ENCODE data around the gene NUS1.
"Not testable (repeated sequence)": the region's sequence is repeated elsewhere in the genome, so short reads cannot be mapped to it uniquely, and the experiment has no call there.

NUS1 gene

GRCh38 chr6:117718895-117719294 lies 43.6 kb downstream of the NUS1 start:
- no peak for DNase-seq

DNA sequence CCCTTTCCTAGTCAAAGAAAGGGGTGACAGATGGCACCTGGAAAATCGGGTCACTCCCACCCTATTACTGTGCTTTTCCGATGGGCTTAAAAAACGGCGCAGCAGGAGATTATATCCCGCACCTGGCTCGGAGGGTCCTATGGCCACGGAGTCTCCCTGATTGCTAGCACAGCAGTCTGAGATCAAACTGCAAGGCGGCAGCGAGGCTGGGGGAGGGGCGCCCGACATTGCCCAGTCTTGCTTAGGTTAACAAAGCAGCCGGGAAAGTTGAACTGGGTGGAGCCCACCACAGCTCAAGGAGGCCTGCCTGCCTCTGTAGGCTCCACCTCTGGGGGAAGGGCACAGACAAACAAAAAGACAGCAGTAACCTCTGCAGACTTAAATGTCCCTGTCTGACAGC lies 46.3 kb downstream of the NUS1 start:
- DNase-seq: not testable (repeated sequence)

DNA sequence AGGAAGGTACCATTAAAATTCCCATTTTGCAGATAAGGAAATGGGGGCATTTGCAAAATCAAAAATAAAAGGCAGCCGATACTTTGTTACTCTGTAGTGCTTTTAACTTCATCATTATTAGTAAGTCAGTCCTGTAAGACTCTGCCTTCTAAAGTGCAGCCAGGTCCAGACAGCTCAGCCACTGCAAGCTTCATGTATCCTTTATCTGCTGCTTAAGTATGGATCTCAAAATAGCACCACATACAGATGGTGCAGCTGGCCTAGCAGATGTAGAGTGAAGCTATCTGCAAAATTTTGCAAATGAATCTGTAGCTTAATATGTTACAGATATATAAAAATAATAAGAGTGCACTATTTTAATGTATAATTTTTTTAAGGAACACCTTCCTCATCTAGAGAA lies 53.4 kb downstream of the NUS1 start:
- no peak for DNase-seq

DNA sequence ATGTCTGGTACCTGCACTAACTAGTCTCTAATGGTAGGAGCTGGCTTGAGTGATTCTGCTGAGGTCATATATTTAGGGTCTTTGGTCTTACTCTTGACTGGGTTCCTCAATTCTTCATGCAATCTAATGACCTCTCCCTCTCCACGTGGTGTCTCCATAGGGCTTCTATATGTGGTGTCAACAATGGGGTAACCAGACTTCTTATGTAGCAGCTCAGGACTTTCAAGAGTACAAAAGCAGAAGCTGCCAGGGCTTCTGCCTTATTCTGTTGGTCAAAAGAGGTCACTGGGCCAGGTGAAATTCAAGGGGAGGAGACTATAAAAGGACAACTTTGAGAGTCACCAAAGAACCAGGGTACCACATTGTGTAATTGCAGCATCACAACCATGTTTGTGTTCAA lies 54.3 kb downstream of the NUS1 start:
- DNase-seq: no peak

DNA sequence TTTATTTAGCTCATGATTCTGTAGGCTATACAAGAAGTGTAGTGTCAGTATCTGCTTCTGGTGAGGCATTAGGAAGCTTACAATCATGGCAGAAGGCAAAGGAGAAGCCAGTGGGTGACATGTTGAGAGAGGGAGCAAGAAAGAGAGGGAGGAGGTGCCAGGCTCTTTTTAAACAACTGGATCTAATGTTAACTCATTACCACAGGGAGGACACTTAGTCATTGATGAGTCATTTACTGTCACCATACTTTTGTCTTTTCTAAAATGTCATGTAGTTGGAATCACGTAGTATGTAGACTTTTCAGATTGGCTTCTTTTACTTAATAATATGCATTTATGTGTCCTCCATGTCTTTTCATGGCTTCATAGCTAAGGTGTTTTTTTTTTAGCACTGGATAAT lies 58.1 kb downstream of the NUS1 start:
- DNase-seq: no peak

GRCh38 chr6:117739869-117740268 lies 64.6 kb downstream of the NUS1 start:
- DNase-seq: no peak

DNA sequence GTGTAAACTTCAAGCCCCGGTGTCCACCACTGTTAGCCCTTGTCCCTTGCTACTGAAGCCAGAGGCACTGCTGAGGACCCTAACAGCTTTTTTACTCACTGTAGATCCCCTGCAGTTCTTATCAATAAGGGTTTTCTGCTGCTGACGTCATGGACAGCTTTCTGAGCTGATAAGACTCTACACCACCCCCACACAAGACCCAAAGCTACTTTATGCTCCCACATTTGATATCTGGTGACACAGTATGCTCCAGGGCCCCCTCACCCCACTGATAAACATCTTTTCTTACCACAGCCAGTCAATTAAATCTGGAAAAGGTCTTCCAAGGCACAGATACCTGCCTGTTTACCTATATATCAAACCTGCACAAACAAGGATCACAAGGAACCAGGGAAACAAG lies 65.3 kb downstream of the NUS1 start:
- DNase-seq: no peak

DNA sequence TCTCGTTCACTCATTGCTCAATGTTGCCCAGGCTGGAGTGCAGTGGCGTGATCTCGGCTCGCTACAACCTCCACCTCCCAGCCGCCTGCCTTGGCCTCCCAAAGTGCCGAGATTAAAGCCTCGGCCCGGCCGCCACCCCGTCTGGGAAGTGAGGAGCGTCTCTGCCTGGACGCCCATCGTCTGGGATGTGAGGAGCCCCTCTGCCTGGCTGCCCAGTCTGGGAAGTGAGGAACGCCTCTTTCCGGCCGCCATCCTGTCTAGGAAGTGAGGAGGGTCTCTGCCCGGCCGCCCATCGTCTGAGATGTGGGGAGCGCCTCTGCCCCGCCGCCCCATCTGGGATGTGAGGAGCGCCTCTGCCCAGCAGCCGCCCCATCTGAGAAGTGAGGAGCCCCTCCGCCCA lies 75.4 kb downstream of the NUS1 start:
- DNase-seq: not testable (repeated sequence)
